Measurements from ENCODE around the gene ASPSCR1.
"Not testable (repeated sequence)": the region's sequence is repeated elsewhere in the genome, so short reads cannot be mapped to it uniquely, and the experiment has no call there.

Gene ASPSCR1

GRCh38 chr17:81941484-81942166, 35.8 kb upstream of the ASPSCR1 start:
- DNase-seq: no peak

GRCh38 chr17:81942167-81942553, 35.3 kb upstream of the ASPSCR1 start:
- no peak for DNase-seq

GRCh38 chr17:81944858-81945257, 32.6 kb upstream of the ASPSCR1 start:
- DNase-seq: no peak

- DNase-seq: no peak
Observed at GRCh38 chr17:81947189-81947588, 30.2 kb upstream of the ASPSCR1 start, which contains the start of gene MYADML2. Gene MYADML2 (minus strand): TSS chr17:81947233. CDS start chr17:81941741, 5,492 bp downstream.

DNA sequence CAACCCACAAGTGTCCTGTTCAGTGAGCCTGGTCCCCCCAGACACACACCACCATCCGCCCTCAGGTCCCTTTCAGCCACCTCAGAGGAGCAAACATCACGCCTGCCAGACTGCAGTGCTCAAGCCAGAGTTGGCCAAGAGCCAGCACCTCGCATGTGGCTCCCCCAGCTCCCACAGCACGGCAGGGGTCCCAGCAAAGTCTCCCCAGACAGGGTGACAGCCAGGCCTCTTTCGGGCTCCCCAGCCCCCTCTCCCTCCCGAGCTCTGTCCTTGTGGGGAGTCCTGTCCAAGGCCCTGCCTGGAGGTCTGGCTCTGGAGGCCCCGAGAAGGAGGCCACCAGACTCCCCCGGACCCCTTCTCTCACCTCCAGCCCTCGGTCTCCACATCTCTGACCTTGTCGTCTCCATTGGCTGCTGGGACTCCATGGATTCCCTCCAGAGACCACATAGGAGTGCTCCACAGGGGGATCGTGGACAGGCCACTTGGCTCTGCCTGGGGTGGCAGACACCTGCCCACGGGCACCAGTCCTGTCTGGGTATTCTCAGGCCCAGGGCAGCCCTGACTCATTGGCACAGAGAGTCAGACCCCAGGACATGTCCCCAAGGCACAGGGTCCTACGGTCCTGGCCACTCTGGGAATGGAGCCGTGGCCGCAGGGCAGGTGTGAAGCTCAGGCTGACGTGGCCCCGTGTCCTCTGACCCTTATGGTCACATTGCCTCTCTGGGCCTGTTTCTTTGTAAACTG, 28.6 kb upstream of the ASPSCR1 start:
- no peak for DNase-seq

GRCh38 chr17:81950501-81950900, 26.9 kb upstream of the ASPSCR1 start:
- no peak for DNase-seq

DNA sequence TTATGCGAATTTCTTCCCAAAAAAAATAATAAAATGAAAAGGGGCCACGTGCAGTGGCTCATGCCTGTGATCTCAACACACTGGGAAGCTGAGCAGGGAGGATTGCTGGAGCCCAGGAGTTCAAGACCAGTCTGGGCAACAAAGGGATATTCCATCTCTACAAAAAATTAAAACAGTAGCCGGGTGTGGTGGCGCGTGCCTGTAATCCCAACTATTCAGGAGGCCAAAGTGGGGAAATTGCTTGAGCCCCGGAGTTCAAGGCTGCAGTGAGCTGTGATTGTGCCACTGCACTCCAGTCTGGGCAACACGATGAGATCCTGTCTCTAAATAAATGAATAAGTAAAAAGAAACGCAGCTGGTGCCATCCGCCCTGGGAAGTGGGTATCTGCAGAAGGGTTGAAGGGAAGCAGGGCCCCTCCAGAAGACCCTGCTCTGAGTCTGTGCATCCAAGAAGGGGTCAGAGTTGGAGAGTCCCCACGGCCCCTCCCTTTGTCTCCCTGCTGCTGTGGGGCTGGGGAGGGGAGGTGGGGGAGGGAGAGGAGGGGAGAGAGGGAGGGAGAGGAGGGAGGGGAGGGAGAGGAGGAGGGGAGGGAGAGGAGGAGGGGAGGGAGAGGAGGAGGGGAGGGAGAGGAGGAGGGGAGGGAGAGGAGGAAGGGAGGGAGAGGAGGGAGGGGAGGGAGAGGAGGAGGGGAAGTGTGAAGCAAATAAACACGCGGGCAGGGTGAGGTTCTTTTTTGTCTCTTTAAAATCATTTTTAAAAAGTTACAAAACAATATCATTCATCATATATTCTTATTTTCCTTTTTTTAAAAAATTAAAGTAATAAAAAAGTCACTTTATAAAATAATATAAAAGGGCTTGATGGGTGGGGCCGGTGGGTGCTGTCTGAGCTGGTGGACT, 25.4 kb upstream of the ASPSCR1 start:
- DNase-seq: no peak

- DNase-seq: no peak
Observed at GRCh38 chr17:81952792-81953228, 24.6 kb upstream of the ASPSCR1 start.

- DNase-seq: not testable (repeated sequence)
Observed at GRCh38 chr17:81953443-81953842, 24.0 kb upstream of the ASPSCR1 start.

DNA sequence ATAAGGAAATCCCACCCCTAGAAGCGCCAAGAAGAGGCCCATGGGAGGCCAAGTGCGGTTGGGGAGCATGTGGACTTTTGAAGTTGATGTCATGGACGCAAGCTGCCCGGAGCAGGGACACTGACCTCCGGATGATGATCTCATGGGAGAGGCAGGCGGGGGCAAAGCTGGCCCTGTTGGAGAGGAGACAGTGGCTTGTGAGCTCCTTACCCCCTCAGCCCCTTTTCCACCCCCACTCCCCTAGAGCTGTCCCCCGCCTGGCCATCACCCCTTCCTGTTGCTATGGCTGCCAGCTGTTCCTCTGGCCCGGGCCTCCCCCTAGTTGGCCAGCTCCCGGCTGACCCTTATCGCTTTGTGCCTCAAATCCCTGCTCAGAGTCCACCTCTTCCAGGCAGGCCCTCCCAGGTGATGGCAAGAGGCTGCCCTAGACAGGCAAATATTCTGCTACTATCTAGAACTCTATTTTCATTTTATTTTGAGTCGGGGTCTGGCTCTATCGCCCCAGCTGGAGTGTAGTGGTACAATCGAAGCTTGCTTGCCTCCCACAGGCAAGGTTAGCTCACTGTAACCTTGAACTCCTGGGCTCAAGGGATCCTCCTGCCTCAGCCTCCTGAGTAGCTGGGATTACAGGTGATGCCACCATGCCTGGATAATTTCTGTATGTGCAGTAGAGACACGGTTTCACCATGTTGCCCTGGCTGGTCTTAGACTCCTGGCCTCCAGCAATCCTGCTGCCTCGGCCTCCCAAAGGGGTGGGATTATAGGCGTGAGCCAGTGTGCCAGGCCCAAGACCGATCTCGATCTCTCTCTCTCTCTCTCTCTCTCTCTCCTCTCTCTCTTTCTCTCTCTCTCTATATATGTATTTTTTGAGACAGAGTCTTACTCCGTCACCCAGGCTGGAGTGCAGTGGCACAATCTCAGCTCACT, 23.0 kb upstream of the ASPSCR1 start:
- no peak for DNase-seq

GRCh38 chr17:81955058-81955681, 22.3 kb upstream of the ASPSCR1 start:
- no peak for DNase-seq

GRCh38 chr17:81955756-81956544, 21.5 kb upstream of the ASPSCR1 start:
- no peak for DNase-seq

DNA sequence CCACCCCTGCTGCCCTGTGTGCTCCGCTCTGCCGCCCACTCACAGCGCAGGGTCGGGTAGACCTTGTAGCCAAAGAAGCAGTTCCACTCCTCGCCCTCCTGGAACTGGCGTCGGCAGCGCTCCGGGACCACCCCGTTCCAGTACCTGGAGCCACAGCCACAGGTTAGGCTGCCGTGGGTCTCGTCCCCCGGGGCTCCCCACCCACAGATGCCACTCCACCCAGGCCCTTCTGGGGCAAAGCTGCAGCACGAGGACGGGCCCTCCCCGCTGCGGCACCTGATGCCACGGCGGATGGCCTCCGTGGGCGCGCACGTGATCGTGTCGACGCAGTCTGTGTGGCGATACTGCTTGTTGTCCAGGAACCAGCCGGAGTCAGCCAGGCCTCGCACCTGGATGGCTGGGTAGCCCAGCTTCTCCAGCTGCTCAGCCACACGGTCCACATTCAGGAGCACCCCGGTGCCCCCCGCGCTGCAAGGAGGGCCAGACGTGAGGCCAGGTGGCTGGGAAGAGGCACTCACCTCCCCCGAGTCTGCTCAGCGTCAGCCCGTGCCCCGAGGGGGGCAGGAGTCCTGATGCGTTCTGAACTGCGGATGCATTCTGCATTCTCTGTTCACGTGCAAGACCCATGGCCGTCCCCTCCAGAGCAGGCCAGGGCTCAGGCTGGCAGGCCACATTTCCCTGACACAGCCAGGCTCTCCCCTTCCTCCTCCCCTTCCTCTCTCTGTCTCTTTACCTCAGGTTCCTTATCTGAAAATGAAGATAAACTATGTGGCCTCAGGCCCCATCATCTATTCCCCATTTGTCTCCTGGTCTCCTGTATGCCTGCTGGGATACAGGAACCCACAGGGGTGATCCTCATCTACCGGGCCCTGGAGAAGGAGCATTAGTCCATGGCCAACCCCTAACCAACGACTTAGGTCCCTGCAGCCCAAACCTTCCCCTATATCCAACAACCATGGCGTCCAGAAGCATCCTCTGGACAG, 20.5 kb upstream of the ASPSCR1 start:
- no peak for DNase-seq

DNA sequence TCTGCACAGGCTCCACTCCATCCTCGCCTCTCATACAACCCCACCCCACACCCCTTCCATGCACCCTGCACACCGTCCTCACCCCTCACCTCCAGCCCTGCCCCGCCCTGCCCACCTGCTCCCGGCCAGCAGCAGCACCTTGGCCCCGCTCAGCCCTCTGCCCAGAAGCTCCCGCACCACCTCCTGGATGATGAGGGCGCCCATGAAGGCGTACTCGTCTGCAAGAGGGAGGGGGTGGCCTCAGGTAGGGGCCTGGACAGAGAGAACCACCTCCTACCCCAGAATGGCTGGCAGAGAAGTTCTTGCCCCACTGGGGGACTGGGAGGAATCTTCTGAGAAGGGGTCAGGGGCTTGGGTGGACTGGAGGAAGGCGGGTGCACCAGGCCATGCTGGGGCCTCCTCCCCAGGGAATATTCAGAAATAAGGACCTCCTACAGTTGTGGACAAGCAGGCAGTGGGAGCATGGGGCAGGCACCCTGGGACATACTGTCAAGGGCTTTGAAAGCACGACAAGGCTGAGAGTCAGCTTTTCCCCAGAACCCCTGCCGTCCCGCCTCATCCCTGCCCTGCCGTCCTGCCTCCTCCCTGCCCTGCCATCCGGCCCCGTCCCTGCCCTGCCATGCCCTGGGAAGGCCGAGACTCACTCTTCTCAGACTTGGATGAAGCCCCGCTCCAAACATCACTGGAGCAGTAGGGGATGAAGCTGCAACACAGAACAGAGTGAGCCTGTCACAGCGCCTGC, 19.6 kb upstream of the ASPSCR1 start:
- no peak for DNase-seq

- no peak for DNase-seq
Observed at GRCh38 chr17:81958633-81959342, 18.6 kb upstream of the ASPSCR1 start.

GRCh38 chr17:81959362-81960129, 17.9 kb upstream of the ASPSCR1 start:
- peak in 1 of 2 experiments; percentile 76 for DNase-seq

All from NCI-H526 (cell line).